AG09309 (cell line): ENCODE data around the gene ST3GAL3.
A peak's percentile ranks its signal among the peaks of the same experiment; 100 is the strongest.

Experiments
- DNase-seq: peaks from one replicate; pipeline ENCODE4 v3.0.0-alpha.2; 2010; ENCODE audit warnings: low read depth
- H3K4me3 ChIP-seq: 2 replicates; pipeline ENCODE4 v1.5.1; 2011; ENCODE audit warnings: mild to moderate bottlenecking, low read depth, low read length, moderate library complexity; ENCODE audit not compliant: control insufficient read depth
- TF ChIP-seq, protein P1 (sequence below): IDR thresholded peaks from 2 replicates; pipeline ENCODE4 v1.5.1; 2011; ENCODE audit warnings: mild to moderate bottlenecking, low read depth, low read length, inconsistent platforms; ENCODE audit not compliant: insufficient read depth, control insufficient read depth; ENCODE audit errors: missing control alignments

ST3GAL3 gene

DNA sequence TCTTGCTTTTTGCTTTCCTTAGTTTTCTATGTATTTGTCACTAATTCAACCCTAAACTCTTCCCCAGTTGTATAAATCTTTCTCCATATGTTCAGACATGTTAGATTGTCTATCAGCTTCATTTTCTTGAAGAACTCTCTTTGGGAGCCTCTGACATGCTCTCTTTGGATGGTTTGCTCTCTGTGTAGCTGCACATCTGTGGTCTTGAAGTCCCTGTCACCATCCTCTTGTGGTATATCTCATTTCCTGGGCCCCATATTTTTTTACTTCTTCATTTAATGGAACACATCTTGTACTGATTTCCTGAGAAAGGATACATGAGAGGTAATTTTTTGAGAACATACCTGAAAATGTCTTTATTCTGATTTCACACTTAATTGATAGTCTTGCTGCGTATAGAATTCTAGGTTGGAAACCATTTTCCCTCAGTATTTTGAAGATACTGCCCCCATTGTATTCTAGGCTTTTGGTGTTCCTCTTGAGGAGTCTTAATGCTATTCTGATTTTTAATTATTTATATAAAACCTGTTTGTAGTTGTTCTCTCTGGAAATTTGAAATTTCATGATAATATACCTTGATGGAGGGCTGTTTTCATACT, 72.6 kb downstream of the ST3GAL3 start:
- TF ChIP-seq, protein P1, sequence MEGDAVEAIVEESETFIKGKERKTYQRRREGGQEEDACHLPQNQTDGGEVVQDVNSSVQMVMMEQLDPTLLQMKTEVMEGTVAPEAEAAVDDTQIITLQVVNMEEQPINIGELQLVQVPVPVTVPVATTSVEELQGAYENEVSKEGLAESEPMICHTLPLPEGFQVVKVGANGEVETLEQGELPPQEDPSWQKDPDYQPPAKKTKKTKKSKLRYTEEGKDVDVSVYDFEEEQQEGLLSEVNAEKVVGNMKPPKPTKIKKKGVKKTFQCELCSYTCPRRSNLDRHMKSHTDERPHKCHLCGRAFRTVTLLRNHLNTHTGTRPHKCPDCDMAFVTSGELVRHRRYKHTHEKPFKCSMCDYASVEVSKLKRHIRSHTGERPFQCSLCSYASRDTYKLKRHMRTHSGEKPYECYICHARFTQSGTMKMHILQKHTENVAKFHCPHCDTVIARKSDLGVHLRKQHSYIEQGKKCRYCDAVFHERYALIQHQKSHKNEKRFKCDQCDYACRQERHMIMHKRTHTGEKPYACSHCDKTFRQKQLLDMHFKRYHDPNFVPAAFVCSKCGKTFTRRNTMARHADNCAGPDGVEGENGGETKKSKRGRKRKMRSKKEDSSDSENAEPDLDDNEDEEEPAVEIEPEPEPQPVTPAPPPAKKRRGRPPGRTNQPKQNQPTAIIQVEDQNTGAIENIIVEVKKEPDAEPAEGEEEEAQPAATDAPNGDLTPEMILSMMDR: no peak
- no peak overlapping the region for H3K4me3 ChIP-seq

DNA sequence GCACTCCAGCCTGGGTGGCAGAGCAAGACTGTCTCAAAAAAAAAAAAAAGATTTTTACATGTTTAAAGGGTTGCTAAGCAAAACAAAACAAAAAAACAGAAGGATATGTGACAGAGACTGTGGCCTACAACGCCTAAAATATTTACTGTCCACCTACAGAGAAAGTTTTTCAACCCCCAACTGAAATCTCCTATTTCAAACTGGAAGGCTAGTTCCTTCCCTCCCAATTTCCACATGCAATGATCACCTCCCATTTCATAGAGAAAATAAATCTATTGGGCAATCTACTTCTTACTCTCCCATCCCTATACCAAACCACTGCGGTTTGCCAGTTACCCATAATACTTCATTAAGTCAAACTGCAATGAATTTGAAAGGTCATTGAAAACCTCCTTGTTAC, 74.2 kb downstream of the ST3GAL3 start:
- TF ChIP-seq, protein P1: no peak
- DNase-seq: peak; percentile 45
- no peak overlapping the region for H3K4me3 ChIP-seq

More for the DNA sequence above, 72.6 kb downstream of the ST3GAL3 start:
- no peak for DNase-seq

DNA sequence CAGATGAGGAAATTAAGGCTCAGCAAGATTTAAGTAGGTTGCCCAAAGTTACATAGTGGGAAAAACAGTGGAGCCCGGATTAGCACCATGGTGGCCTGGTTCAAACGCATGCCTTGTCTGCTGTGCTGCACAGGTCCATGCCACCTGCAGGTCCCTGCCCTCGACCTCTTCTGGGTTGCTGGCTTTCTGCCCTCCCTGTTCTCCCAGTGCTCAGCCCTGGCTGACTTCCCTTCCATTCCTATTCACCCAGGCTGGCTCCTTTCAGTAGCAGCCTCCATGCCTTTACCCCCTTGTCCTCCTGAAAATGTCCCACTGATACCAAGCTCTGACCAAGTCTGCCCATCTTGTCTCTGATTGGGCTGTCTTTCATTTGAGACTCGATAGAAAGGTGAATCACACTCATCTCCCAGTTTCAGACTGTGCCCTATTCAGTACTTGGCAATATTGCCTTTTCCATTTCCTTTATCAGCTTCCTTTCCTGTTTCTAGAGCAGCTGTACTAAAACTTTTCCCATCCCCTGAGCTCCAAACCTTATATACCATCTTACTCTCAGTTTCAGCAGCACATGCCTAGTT, 75.8 kb downstream of the ST3GAL3 start:
- TF ChIP-seq, protein P1: no peak
- no peak overlapping the region for H3K4me3 ChIP-seq
- no peak for DNase-seq

DNA sequence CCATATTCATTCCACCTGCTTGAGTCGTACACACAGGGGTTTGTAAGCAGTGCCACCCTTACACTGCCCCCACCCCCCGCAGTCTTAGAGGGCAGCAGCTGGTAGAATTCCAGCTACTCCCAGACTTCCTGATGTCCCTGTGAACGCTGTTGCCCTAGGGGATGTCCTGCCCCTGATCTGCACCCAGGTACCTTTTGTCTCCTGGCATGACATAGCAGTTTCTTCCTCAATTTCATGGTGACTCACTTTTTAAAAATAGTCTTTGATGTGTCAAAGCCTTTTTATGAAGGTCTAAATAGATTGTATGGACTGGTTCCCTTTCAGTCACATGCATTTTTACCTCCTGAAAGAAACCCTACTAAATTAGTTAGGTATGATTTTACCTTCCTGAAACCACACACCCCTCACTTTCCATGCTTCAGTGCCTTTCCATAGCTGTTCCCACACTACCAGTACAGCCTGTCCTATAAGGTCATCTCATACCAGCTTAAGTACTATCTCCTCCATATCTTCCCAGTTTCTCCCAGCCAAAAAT, 76.4 kb downstream of the ST3GAL3 start:
- no peak for DNase-seq
- no peak overlapping the region for H3K4me3 ChIP-seq
- TF ChIP-seq, protein P1: no peak

DNA sequence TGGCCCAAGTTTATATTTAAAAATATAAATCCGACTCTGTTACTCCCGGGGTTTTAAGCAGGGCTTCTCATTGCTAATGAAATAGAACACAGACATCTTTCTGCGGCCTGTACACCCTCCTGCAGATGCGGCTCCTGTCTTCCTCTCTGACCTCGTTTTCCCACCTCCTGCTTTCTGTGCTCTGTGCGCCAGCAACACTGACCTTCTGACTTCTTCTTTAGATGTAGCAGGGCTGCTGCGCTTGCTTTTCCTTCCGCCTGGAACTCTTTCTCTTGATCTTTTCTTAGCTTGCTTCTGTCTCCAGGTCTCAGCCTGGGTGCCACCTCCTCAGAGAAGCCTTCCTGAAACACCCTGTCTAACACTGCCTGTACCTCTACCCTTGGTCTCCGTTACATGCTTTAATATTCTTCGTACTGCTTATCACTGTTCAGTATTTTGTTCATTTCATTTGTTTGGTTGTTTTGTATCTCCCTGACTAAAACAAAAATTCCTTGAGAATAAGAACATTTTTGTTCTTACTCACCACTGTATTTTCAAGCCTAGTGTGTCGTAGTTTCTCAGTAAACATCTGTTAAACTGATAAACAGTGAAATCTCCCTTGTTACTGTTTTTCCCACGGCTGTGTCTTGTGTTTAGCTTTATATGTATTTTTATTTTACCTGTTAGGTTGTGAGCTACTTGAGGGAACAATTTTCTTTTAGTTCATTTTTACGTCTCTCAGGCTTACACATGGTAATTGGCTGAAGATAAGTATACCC, 79.0 kb downstream of the ST3GAL3 start:
- DNase-seq: no peak
- H3K4me3 ChIP-seq: no peak overlapping the region
- TF ChIP-seq, protein P1: no peak

DNA sequence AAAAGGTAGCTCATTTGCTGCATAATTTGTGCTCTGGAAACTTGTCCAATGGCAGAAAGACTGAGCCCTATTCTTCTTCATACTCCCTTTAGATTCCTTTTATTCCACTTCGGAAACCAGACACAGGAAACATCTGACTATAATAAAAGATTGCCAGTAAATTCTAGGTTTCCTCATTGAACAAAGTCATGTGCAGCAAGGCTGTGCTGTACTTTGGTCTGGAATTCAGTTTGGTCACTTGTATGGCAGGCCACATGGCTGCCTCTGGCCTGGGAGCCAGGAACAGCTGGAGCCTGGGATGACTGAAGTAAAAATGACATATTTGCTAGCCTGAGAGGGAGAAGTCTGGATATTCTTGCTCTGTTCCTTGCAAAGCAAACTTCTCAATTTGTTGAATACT, 79.6 kb downstream of the ST3GAL3 start:
- TF ChIP-seq, protein P1: no peak
- H3K4me3 ChIP-seq: no peak overlapping the region
- peak; percentile 29 for DNase-seq
